ENCODE measurements around the gene OTUB2. TPM values are rescaled to one million over a fixed set of nuclear protein-coding genes. Genes with fewer than 3 reads are reported as not detected.
A peak's percentile ranks its signal among the peaks of the same experiment; 100 is the strongest.

The OTUB2 gene
- total RNA-seq, 2 experiments from 2014 or later, result not detected

GRCh38 chr14:94004015-94004414 lies 22.1 kb upstream of the OTUB2 start:
- Histone ChIP-seq H3K36me3 (ENCODE audit: insufficient read depth, low read length) (no peaks in the 10 kb centered on the region), H3K9me3 (ENCODE audit: control insufficient read depth in 1 of 2, insufficient read depth in 1 of 2, low read length in 2 of 2) (no peaks in the 10 kb centered on the region), H3K27ac (ENCODE audit: low read depth in 1 of 2, low read length in 2 of 2) (no peak overlapping the region), H3K4me1 (ENCODE audit: insufficient read depth, low read length) (peaks cover 26% of the 10 kb centered on the region), H3K4me3 (ENCODE audit: low read length) (no peak overlapping the region), H3K27me3 (ENCODE audit: control insufficient read depth in 1 of 2, insufficient read depth in 2 of 2, low read length in 2 of 2) (peaks cover 0 to 4% of the 10 kb centered on the region in 2 experiments)
- no peak for DNase-seq
- no peaks in the 10 kb centered on the region for H3K36me3 Mint-ChIP-seq (ENCODE audit: low read depth)
- H3K9me3 Mint-ChIP-seq, result no peaks in the 10 kb centered on the region
- no peak for ATAC-seq (ENCODE audit: poor library complexity)
- ChIA-PET POLR2A (interaction anchor here (0.9 to 1.2 kb wide), 2 partner anchors 26 to 64 kb away, joined by 3 to 5 read pairs; no protein-coding TSS in a partner anchor), CTCF (interaction anchor here (1.5 kb wide), 1 partner anchor 64 kb away, joined by 9 read pairs; no protein-coding TSS in a partner anchor)
- no peak overlapping the region for H3K4me3 Mint-ChIP-seq
- H3K27me3 Mint-ChIP-seq, result peaks cover 18% of the 10 kb centered on the region
- TF ChIP-seq CTCF (IDR thresholded peaks at IDR 0.05), result no peak
- peaks cover 20% of the 10 kb centered on the region for H3K4me1 Mint-ChIP-seq (ENCODE audit: low read depth)
- H3K27ac Mint-ChIP-seq, result no peak overlapping the region
- intact Hi-C loops (cut with DNase I, micrococcal nuclease), result loop anchor here in 1 of 2 experiments (10.0 kb wide), 1 partner anchor 349 kb away; no protein-coding TSS in a partner anchor

DNA sequence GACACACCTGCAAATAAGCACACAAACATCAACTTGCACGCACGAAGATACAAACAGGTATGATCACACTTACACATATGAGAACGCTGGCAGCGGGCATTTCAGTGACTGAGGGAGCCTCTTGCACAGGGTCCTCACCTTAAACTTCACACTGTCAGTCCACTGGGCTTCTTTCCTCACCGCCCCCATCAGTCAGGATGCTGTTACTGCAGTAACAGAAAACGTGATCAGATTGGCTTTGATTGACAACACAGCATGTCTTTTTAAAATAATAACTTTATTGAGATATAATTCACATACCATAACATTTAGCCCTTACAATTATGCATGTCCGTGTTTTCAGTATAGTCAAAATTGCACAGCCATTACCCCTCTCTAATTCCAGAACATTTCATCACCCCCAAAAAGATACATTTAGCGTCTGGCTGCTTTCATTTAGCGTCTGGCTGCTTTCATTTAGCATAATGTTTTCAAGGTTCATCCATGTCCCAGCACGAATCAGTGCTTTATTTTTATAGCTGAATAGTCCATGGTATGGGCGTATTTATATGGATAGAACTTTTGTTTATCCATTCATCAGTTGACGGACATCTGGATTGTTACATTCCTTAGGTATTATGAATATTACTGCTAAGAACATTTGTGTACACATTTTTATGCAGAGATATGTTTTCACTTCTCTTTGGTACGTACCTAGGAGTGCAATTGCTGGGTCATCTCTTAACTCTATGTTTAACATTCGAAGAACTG lies 20.6 kb upstream of the OTUB2 start:
- no peaks in the 10 kb centered on the region for H3K9me3 ChIP-seq (ENCODE audit: control insufficient read depth in 1 of 2, insufficient read depth in 1 of 2, low read length in 2 of 2)
- ATAC-seq (ENCODE audit: poor library complexity) (peak; percentile 52), DNase-seq (peak in 4 of 14 experiments; percentile 16 to 46 (median 36))
- no peaks in the 10 kb centered on the region for H3K9me3 Mint-ChIP-seq
- intact Hi-C loops (cut with DNase I, micrococcal nuclease), result loop anchor here in 1 of 2 experiments (10.0 kb wide), 1 partner anchor 351 kb away; no protein-coding TSS in a partner anchor
- H3K36me3 Mint-ChIP-seq (ENCODE audit: low read depth), result no peaks in the 10 kb centered on the region
- peaks cover 0 to 4% of the 10 kb centered on the region in 2 experiments for H3K27me3 ChIP-seq (ENCODE audit: control insufficient read depth in 1 of 2, insufficient read depth in 2 of 2, low read length in 2 of 2)
- ChIA-PET POLR2A (interaction anchor here (1.0 kb wide), 1 partner anchor 66 kb away, joined by 4 read pairs; no protein-coding TSS in a partner anchor), CTCF (interaction anchor here (1.5 kb wide), 1 partner anchor 66 kb away, joined by 9 read pairs; no protein-coding TSS in a partner anchor)
- H3K27ac Mint-ChIP-seq, result no peak overlapping the region
- H3K27ac ChIP-seq (ENCODE audit: low read depth in 1 of 2, low read length in 2 of 2), result no peak overlapping the region
- no peak for TF ChIP-seq CTCF (IDR thresholded peaks at IDR 0.05)
- H3K4me3 Mint-ChIP-seq, result no peak overlapping the region
- peaks cover 37% of the 10 kb centered on the region for H3K4me1 ChIP-seq (ENCODE audit: insufficient read depth, low read length)
- no peak overlapping the region for H3K4me3 ChIP-seq (ENCODE audit: low read length)
- H3K36me3 ChIP-seq (ENCODE audit: insufficient read depth, low read length), result no peaks in the 10 kb centered on the region
- peaks cover 18% of the 10 kb centered on the region for H3K27me3 Mint-ChIP-seq
- peaks cover 32% of the 10 kb centered on the region for H3K4me1 Mint-ChIP-seq (ENCODE audit: low read depth)

- Mint-ChIP-seq H3K4me1 (ENCODE audit: low read depth) (peaks cover 47% of the 10 kb centered on the region), H3K27me3 (peaks cover 10% of the 10 kb centered on the region), H3K36me3 (ENCODE audit: low read depth) (no peaks in the 10 kb centered on the region), H3K9me3 (no peaks in the 10 kb centered on the region), H3K27ac (no peak overlapping the region), H3K4me3 (no peak overlapping the region)
- Histone ChIP-seq H3K27ac (ENCODE audit: low read depth in 1 of 2, low read length in 2 of 2) (no peak overlapping the region), H3K9me3 (ENCODE audit: control insufficient read depth in 1 of 2, insufficient read depth in 1 of 2, low read length in 2 of 2) (no peaks in the 10 kb centered on the region), H3K4me3 (ENCODE audit: low read length) (no peak overlapping the region), H3K27me3 (ENCODE audit: control insufficient read depth in 1 of 2, insufficient read depth in 2 of 2, low read length in 2 of 2) (peaks cover 0 to 4% of the 10 kb centered on the region in 2 experiments), H3K4me1 (ENCODE audit: insufficient read depth, low read length) (peaks cover 45% of the 10 kb centered on the region), H3K36me3 (ENCODE audit: insufficient read depth, low read length) (no peaks in the 10 kb centered on the region)
- intact Hi-C loops (cut with DNase I, micrococcal nuclease), result loop anchor here in 1 of 2 experiments (10.0 kb wide), 1 partner anchor 353 kb away; no protein-coding TSS in a partner anchor
- no peak for TF ChIP-seq CTCF (IDR thresholded peaks at IDR 0.05)
- CTCF ChIA-PET, result no interaction called here
- ATAC-seq (ENCODE audit: poor library complexity), result no peak
- peak in 1 of 14 experiments; percentile 46 for DNase-seq
- POLR2A ChIA-PET, result no interaction called here
These were observed 17.9 kb upstream of the OTUB2 start for GRCh38 chr14:94008234-94008633.
